ENCODE data around the gene MRGPRD.

DNA sequence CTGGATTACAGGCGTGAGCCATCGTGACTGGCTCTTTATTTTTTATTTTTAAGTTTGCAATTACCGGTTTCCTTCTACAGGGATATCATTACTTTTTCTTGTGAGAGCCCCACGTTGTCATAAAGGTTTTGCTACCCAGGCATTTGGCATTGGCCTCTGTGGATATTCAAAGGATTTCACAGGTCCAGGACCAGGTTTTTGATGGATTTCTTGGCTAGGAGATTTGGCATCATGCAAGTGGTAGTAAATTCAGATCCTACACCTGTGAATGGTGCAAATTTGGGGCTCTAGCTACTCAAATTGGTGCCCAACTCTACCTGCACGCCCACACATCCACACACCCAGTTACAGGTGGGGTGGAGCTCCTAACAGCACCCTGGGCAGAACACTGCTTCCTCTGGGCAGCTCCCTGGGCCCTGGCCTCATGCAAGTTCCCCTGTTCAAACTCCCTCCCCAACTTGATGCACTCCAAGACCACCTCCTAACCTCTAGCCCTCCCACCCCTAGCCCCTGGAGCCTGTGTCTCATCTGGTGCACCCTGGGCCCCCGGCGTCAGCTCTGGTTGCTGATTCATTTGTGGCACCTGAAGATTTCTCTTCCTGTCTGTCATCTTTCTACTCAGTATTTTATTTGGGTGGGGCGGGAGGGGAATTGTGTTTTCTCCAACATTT, 9.3 kb upstream of the MRGPRD start:
- TF ChIP-seq, protein P1, sequence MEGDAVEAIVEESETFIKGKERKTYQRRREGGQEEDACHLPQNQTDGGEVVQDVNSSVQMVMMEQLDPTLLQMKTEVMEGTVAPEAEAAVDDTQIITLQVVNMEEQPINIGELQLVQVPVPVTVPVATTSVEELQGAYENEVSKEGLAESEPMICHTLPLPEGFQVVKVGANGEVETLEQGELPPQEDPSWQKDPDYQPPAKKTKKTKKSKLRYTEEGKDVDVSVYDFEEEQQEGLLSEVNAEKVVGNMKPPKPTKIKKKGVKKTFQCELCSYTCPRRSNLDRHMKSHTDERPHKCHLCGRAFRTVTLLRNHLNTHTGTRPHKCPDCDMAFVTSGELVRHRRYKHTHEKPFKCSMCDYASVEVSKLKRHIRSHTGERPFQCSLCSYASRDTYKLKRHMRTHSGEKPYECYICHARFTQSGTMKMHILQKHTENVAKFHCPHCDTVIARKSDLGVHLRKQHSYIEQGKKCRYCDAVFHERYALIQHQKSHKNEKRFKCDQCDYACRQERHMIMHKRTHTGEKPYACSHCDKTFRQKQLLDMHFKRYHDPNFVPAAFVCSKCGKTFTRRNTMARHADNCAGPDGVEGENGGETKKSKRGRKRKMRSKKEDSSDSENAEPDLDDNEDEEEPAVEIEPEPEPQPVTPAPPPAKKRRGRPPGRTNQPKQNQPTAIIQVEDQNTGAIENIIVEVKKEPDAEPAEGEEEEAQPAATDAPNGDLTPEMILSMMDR (IDR thresholded peaks at IDR 0.05), result no peak
- no peak for TF ChIP-seq POLR2AphosphoS5 (IDR thresholded peaks at IDR 0.05)

Measured in suprapubic skin (tissue), 3 donors.